SW 1271 (cell line): ENCODE measurements around the gene PRXL2B.
"Not testable (repeated sequence)": the region's sequence is repeated elsewhere in the genome, so short reads cannot be mapped to it uniquely, and the experiment has no call there.

Experiments used
- DNase-seq, 2 experiments: peaks; one replicate each; lab custom pipeline; 2025; lab: John Stamatoyannopoulos, UW

The PRXL2B gene, protein sequence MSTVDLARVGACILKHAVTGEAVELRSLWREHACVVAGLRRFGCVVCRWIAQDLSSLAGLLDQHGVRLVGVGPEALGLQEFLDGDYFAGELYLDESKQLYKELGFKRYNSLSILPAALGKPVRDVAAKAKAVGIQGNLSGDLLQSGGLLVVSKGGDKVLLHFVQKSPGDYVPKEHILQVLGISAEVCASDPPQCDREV

DNA sequence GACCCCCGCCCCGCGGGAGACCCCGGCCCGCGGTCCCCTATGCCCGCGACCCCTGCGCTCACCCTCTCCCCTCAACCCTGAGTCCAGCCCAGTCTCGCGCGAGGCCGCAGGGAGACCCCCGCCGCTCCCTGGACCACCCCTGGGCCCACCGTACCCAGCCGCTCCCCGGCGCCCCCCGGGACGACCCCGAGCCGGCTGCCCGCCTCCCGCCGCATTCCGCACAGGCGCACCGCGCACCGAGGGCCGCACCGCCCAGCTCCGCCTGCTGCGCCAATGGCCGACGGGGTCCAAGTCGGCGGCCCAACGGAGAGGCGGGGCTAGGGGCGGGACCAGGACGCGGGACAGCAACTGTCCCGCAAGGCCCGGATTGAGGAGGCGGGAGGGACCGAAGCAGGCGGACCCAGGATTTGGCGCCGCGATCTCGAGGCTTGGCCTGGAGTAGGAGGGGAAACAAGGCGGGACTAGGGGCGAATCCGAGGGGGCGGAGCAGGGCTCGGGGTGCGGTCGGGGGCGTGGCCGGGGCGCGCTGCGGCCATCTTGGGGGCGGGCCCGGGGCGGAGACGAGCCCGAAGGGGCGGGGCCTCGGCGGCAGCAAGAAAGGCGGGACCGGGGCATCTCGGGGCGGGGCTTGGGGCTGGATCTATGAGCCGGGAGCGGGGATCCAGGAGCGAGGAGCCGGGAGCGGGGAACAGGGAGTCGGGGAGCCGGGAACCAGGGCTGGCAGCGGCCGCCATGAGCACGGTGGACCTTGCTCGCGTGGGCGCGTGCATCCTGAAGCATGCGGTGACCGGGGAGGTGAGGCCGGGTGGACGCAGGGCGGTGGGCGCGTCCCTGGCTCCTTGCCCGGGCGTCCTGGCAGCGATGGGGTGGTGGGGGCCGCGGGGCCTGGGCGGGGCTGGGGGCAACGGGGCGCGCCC, at the start of gene PRXL2B:
TSS of gene PRXL2B (plus strand) at position 624 of the 917 bp plus-strand sequence. CDS start at position 733, 109 bp downstream.
- peak; percentile 67 to 89 for DNase-seq

DNA sequence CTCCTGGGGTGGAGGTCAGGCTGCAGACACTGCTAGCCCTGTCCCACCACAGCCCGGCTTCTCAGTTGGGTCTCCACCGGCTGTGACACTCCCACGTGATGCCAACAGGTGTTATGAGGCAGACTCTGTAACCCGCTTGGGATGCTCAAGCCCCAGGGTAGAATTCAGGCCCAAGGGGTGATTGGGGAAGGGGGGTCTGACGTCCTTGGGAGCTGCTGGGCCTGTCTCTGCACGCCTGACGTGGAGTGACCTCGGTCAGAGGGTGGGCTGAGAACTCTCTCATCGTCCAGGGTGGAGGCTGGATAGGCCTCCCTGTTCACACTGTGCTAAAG, 48.8 kb upstream of the PRXL2B start:
- DNase-seq = no peak

DNA sequence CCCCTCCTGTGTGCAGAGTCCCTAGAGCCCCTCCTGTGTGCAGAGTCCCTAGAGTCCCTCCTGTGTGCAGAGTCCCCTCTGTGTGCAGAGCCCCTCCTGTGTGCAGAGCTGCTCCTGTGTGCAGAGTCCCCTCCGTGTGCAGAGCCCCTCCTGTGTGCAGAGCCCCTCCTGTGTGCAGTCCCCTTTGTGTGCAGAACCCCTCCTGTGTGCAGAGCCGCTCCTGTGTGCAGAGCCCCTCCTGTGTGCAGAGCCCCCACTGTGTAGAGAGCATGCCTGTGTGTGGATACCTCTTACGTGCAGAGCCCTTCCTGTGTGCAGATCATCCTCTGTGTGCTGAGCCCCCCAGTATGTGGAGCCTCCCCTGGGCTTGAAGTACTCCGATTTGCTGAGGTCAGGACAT, 48.2 kb upstream of the PRXL2B start:
- no peak for DNase-seq

DNA sequence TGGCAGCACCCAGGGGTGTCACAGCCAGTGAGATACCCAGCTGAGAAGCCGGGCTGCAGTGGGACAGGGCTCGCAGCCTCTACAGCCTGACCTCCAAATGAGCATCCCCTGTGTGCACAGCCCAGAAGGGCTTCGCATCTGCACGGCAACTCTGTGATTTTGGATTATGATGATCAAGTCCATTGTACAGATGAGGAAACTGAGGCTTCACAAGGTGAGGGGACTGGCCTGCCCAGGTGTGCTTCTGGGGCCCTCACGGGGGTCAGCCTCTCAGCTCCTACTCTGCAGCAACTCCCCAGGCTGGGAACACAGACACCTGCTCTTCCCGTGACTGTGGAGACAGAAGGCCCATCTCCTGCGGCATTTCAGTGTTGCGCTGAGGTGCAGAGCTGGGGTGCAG, 47.7 kb upstream of the PRXL2B start:
- no peak for DNase-seq

DNA sequence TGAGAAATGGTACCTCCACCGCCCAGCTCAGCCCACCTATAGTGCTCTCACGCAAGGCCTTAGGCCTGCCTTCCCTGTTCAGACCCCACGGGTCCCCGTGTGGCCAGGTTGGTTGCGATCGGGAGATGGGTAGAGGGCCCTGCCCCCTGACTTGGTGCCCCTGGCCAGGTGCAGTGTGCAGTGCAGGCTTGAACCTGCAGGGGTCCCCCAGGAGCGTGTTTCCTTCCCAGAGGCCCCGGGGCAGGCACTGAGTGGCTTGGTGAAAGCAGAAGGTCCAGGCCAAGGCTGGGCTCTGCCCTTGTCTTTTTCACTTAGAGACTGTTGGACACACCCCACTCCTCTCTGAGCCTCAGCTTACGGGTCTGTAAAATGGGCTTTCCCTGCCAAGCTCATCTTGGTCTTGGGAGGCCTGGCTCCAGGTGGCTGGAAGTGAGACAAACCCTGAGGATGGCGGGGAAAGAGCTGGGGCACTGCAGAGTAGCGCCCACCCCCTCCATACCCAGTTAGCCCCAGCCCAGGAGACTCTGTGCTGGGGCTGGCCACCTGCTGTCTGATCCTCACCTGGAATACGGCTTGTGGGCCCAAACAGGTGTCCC, 47.2 kb upstream of the PRXL2B start:
- DNase-seq = no peak

DNA sequence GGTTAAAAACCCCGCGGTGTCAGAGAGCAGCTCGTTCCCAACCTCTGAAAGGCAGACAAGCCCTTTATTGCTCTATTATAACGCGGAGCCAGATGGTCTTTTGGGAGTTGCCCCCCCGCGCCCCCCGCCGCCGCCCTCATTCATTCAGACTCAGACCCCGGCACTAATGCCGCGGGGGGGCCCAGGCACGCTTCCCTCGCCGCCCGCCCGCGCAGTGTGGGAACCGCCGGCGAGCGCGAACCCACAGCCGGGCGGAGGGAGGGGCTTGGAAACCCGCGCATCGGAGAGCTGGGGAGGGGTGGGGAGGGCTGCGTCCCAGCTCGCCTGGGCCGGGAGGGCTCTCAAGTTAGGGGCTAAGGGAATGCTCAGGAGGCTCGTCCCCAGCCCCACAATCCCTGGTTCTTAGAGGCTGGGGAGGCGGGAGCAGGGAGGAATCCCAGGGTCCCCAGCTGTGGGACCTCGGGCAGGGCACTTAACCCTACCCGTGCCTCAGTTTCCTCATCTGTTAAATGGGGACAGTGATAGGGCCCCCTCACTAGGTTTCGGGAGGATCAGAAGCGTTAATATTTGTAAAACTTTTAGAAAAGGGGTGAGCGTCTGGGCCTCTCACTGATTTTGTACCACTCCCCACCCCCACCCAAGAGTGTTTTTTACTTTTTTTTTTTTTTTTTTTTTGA, 45.6 kb upstream of the PRXL2B start:
- DNase-seq = no peak

DNA sequence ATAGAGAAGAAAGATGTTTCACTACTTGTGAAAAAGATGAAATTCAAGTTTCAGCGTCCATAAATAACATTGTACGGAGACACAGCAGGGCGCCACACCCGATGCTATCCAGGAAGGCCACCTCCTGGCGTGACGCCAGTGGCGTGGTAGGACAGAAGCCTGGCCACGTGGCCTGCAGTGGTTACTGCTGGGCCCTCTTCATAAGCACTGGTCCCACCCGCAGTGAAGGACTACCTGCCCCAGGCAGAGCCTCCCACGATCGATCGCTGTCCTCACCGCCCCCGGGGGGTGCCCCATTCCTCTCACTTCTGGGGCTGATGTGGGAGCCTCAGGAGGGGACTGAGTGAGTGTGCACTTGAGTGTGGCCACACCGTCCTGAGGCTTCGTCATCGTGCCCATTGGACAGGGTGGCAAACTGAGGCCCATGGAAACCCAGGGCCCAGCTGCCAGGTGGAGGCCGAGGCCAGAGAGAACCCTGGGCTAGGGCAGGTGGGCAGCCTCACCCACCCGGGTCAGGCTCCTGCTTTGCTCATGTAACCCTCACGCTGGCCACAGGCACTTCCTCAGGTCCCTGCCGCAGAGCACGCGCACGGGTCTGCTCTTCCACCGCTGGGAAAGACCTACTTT, 44.8 kb upstream of the PRXL2B start:
- DNase-seq = no peak

DNA sequence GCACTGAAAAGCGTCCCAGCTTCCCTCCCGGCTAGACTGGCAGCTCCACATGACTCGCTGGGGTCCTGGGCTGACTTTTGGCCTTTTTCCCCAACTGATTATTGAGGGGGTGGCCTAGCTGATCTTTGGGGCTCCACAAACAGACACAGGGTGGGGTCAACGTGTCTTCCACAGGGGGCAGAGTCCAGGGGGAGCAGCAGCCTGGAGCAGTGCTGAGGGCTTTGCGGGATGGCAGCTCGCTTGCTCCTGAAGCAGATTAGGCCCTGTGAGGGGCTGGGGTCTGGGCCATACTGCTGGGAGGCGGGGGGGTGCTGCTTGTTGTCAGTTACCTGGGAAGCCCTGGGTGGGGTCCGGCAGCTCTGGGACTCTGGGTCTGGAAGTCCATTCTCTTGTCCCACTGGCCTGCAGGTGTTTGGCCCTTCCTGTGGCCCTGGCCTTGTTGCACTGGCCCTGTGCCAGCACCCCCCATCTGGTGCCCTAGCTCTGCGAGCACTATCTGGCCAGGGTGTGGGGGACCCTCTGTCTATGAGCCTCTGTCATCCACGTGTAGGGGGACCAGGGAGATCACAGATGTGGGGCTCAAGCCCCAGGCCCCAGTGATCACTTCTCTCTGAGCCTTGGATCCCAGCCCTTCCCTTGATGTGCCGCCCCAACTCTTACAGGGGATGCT, 44.2 kb upstream of the PRXL2B start:
- DNase-seq = no peak

DNA sequence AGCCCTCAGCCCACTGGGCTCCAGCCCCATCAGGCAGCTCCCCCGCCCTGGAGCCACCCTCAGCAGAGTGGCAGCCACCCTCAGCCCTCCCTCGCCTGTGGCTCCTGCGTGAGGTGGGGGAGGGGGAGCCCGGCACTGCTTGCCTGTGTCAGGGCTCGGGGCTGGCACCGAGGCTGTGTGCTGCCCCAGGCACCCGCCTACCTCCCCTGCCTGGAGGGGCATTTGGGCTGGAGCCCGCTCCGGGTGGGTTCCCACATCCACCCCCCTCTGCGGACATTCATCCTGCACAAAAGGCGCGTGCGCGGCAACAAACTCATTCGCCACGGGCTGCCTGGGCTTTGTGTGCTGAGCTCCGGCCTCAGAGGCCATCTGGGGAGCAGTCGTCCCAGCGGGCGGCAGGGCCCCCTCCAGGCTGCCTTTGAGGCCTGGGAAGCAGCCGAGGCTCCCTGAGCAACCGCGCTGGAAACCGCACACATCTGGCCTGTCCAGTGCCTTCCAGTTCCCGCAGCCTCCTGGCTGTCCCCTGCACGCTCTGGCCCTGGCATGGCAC, 43.0 kb upstream of the PRXL2B start:
- DNase-seq = no peak

DNA sequence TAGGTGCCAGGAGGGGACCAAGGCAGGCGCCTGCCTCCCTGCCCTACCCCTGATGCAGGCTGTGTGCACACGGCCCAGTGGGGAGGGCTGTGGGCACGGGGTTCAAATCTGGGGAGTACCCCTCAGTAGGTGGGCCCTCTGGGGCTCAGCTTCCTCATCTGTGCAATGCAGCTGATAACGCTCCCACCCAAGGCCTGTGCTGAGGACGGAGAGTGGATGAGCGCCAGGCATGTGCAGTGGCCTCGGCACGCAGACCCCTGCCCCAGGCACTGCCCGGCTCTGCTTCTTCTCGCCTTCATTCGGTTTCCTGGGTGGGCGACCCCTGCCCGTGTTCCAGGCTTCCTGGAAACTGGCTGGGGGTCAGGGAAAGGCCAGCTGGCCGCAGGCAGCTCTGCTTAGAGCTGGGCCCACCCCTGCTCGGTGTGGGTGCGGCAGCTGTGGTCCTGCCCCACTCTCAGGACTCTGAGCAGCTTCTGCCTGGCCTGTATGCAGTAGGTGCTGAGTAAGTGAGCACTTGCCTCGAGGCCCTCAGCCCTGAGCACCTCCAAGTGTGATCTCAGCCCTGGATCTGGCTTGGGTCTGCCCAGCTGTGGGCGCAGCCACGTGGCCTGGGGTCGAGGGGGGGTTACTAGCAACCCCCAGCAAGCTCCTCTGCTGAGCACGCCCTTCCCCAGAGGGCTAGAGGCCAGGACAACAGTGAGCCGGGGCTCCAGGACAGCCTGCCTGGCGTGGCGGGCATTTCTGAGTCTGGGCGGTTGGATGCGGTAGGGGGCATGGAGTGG, 42.3 kb upstream of the PRXL2B start:
- DNase-seq = no peak

DNA sequence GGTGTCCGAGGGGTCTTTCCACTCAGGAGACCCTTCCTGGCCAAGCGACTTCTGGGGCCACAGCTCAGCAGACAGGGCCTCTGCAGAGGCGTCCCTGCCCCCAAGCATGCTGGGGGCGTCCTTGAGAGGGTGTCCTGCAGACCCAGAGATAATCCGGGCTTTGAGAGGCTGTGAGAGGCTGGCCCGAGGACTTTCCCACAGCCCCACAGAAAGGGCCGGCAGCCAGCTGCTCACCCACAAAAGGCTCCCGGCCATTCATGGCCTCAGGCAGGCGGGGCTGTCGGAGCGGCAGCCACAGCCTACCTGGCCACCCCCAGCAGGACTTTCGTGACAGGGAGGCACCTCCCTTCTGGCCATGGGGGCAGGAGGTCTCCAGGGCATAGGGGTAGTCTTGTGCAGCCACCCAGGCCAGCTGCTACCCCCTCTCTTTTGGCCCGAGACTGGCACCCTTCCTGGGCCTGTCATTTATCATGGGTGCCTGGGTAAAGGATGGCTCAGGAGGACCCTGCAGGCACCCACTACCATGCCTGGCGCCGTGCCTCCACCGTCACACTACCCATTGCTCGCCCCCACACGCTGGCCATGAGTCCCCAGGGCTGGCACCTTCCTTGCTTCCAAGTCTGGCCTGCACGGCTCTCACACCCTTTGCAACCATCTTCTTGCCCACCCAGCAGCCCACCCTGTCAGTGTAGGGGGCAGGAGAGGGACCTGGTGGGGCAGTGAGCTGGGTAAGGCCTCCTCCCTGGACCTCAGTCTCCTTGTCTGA, 41.5 kb upstream of the PRXL2B start:
- no peak for DNase-seq

DNA sequence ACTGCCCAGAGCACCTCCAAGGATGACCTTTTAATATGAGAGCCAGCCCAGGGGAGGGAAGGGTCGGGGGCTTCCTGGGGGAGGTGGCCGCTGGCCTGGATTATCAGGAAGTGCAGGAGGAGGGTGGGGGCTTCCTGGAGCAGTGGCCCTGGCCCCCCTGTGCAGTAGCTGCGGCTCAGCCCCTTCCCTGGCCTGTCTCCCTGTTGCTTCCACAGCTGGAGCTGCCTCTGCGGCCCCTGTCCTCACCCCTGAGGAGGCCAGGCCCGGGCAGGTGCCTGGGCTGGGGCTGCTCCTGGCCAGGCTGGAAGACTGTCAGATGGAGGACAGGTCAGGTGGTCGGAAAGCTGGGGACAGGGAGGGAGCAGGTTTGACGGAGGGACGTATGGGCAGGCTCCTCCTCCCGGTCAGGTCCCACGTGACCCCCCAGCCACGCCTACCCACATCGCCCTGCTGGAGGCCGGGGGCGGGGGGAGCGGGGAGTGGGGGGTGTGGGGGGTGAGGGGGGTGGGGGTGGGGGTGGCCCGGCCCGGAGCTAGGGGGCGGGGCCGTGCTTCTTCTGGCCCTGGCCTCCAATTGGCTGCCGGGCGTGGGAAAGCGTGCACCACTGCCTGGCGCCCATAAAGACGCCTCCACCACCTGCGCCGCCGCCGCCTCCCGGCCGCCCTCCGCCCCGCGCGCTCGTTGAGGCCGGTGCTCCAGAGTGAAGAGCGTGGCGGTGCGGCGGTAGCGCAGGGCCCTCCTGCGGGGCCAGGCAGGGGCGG, 40.6 kb upstream of the PRXL2B start:
- peak; percentile 49 to 75 for DNase-seq

DNA sequence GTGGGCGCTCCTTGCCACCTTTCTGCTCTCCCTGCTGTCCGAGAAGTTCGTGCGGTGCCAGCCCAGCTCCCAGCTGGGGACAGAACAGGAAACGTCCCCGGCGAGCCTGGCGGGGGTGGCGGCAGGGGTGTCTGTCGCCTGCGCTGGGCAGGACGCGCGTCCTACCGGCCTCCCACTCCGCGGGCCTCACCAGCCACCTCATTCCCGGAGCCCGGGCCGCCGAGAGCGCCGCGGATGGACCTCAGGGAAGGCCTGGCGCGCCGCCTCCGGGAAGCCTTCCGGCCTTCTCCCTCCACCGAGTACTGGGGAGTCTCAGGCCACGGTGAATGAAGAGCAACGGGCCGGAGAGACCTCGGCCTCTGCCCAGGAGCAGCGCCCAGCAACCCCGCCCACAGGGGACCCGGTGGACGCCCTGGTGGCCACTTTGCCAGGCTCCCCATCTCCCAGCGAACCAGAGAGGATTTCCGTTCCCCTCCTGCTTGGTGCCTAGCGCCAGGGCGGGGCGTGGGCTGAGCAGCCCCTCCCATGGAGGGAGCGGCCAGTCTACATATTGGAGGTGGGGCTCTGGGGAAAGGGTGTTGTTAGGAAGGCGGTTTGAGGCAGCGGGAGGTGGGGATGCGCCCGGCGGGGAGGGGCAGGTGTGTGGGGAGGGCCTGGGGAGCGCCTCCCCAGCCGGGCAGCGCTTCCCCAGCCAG, 39.9 kb upstream of the PRXL2B start:
- peak; percentile 70 to 90 for DNase-seq

DNA sequence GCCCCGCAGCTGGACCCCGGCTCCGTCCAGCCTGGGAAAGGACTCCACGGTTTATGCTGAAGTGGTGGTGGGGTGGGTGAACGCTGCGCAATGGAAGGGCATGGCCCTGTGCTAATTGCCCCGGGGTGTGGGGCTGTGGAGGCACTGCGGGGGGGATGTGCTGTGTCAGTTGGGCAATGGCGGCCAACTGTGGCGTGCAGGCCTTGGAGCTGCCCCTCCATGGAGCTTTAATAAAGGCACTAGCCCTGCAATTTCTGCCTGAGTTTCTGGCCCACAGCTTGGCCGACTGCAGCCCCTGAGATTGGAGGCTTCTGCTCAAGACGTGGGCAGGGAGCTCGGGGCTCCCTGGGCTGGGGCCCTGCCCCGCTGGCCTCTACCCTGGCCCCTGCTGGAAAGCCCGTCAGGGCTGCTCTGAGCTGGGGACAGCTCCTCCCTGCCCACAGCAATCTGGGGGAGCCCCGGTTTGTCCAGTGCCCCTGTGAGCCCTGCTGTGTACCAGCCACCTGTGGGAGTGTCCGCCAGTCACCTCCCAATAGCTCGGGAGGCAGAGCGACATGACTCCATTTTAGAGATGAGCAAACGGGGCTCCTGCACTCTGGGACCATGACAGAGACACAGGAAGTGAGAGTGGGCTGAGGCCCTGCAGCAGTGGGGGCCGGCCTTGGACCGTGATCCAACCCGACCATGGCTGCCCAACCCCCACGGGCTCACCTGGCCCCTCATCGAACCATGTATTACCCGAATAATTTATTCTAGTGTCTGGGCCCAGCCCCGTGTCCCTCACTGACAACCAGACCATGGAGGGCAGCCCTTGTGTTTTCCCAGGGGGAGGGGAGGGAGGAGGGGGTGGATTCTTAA, 39.1 kb upstream of the PRXL2B start:
- no peak for DNase-seq

DNA sequence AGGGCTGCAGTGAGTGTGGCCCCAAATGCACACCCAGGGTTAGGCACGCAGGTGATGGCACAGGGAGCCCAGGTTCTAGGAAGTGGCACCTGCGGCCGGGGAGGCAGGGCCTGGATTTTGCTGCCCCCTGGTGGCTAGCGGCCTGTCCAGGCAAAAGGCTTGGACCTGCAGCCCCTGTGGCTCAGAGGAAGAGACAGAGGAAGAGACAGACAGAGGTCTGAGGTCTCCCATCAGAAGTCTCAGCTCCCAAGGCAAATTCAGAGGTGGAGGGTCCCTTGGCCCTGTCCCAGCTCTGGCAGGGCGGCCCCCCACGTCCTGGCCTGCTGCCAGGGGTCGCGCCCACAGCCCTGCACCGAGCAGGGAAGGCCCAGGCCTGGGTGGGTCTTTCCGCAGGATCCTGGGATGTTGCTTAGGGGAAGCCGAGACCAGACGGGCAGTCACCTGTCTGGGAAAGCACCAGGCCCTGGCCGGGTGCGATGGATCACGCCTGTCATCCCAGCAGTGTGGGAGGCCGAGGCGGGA, 38.4 kb upstream of the PRXL2B start:
- peak in 1 of 2 experiments; percentile 42 for DNase-seq

DNA sequence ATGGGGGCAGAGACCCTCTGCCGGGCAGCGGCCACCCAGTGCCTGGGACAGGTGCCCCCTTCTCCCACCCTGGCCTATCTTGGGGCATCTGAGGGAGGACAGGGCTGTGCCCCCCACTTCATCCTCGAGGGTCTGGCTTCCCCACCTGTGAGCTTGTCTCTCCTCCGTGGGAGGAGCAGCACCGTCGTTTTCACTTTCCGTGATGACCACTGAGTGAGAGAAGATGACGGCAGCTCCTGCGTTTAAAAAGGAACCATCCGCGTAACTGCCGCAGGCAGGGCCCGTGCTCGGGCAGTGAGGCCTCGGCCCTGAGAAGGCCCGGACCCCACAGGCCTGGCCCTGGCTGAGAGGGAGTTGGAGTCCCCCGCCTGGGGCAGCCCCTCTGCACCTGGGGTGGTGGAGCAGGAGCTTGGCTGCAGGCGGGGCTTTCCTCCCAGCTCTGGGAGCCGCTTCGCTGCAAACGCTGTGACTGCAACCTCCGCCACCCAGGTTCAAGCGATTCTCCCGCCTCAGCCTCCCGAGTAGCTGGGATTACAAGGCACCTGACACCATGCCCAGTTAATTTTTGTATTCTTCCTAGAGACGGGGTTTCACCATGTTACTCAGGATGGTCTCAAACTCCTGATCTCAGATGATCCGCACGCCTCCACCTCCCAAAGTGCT, 37.1 kb upstream of the PRXL2B start:
- DNase-seq = not testable (repeated sequence)
